Uterus (tissue), 2 donors: Measurements from ENCODE around the gene CFAP43.

Experiments
- CTCF ChIP-seq, 4 experiments: fragments of 200-600 bp in 2 of 4; fragments of 450-650 bp in 2 of 4; sonication (generic) in 2 of 4; IDR thresholded peaks; one replicate each; pipeline ENCODE4 v1.5.1; 2016 to 2019; ENCODE audit warnings: antibody characterized with exemption in 4 of 4, mild to moderate bottlenecking in 2 of 4, moderate library complexity in 1 of 4
- POLR2A ChIP-seq, 2 donors: fragments of 450-650 bp; IDR thresholded peaks; one replicate each; pipeline ENCODE4 v1.6.1; 2016; ENCODE audit warnings: antibody characterized with exemption in 2 of 2, mild to moderate bottlenecking in 1 of 2, moderate library complexity in 1 of 2

- no peak for TF ChIP-seq POLR2A (IDR thresholded peaks at IDR 0.05)
- TF ChIP-seq CTCF (IDR thresholded peaks at IDR 0.05), result no peak
These were observed 92.9 kb downstream of the CFAP43 start for GRCh38 chr10:104139221-104139620.
